Endothelial cell (in vitro differentiated cells): ENCODE results near the gene OR11H6. TPM values are rescaled to one million over a fixed set of nuclear protein-coding genes. Genes with fewer than 3 reads are reported as not detected.
"Not testable (repeated sequence)": the region's sequence is repeated elsewhere in the genome, so short reads cannot be mapped to it uniquely, and the experiment has no call there.

ENCODE experiments used
- DNase-seq: peaks from one replicate; pipeline ENCODE4 v3.0.0; 2021; ENCODE audit warnings: low spot score
- H3K27ac Mint-ChIP-seq: one replicate; pipeline ENCODE4 v1.8.0; 2021; ENCODE audit warnings: mixed read lengths, inconsistent platforms; ENCODE audit not compliant: unreplicated experiment
- H3K27me3 Mint-ChIP-seq: one replicate; pipeline ENCODE4 v1.8.0; 2021; ENCODE audit warnings: mild to moderate bottlenecking, moderate library complexity, mixed read lengths, inconsistent platforms; ENCODE audit not compliant: unreplicated experiment
- H3K36me3 Mint-ChIP-seq: one replicate; pipeline ENCODE4 v1.8.0; 2021; ENCODE audit warnings: mild to moderate bottlenecking, low read depth, mixed read lengths, inconsistent platforms; ENCODE audit not compliant: unreplicated experiment
- H3K4me1 Mint-ChIP-seq: one replicate; pipeline ENCODE4 v1.8.0; 2021; ENCODE audit warnings: mild to moderate bottlenecking, mixed read lengths, inconsistent platforms; ENCODE audit not compliant: unreplicated experiment
- H3K4me3 Mint-ChIP-seq: one replicate; pipeline ENCODE4 v1.8.0; 2021; ENCODE audit warnings: mild to moderate bottlenecking, mixed read lengths, inconsistent platforms; ENCODE audit not compliant: unreplicated experiment
- H3K9me3 Mint-ChIP-seq: one replicate; pipeline ENCODE4 v1.8.0; 2021; ENCODE audit warnings: mixed read lengths, inconsistent platforms; ENCODE audit not compliant: unreplicated experiment
- CTCF ChIP-seq: fragments of 200-600 bp; sonication (generic); IDR thresholded peaks from one replicate; pipeline ENCODE4 v1.5.0; 2021; ENCODE audit warnings: antibody characterized with exemption; ENCODE audit not compliant: unreplicated experiment
- long read RNA-seq: library from polyadenylated mRNA; unstranded; transcript quantifications from one replicate; pipeline ENCODE4 v2.0.0, GENCODE V29; 2020; ENCODE audit not compliant: unreplicated experiment
- total RNA-seq: library from RNA; stranded (reverse); fragmentation: NEBNext Ultra II Directional; extraction: Animal tissue kit (Norgen Biotek cat#: 25700); gene quantifications from one replicate; pipeline ENCODE4 v1.2.1, GENCODE V29; 2021; ENCODE audit not compliant: unreplicated experiment

The OR11H6 gene
- not detected for total RNA-seq
- long read RNA-seq: 0 reads

- H3K27me3 Mint-ChIP-seq: no peaks in the 10 kb centered on the region
- no peak for TF ChIP-seq CTCF
- H3K4me1 Mint-ChIP-seq: no peaks in the 10 kb centered on the region
- no peak for DNase-seq
- H3K9me3 Mint-ChIP-seq: peaks cover 13% of the 10 kb centered on the region
- no peak within 1 kb of the TSS for H3K4me3 Mint-ChIP-seq
- H3K27ac Mint-ChIP-seq: no peak within 1 kb of the TSS
- H3K36me3 Mint-ChIP-seq: no peaks in the 10 kb centered on the region
Observed at GRCh38 chr14:20223410-20223809, at the start of gene OR11H6. OR11H6 (plus strand) TSS chr14:20223710; CDS start chr14:20223710, 0 bp downstream.

GRCh38 chr14:20174205-20174604, 49.3 kb upstream of the OR11H6 start:
- H3K27me3 Mint-ChIP-seq, DNase-seq, H3K27ac Mint-ChIP-seq, H3K4me1 Mint-ChIP-seq, H3K4me3 Mint-ChIP-seq, H3K36me3 Mint-ChIP-seq: not testable (repeated sequence)
- peaks cover 28% of the 10 kb centered on the region for H3K9me3 Mint-ChIP-seq

GRCh38 chr14:20176330-20176729, 47.2 kb upstream of the OR11H6 start:
- no peak for DNase-seq
- no peaks in the 10 kb centered on the region for H3K27me3 Mint-ChIP-seq
- H3K4me1 Mint-ChIP-seq: no peaks in the 10 kb centered on the region
- TF ChIP-seq CTCF: no peak
- peaks cover 29% of the 10 kb centered on the region for H3K9me3 Mint-ChIP-seq
- peaks cover 6% of the 10 kb centered on the region for H3K36me3 Mint-ChIP-seq
- H3K4me3 Mint-ChIP-seq: no peak overlapping the region
- no peak overlapping the region for H3K27ac Mint-ChIP-seq

- Mint-ChIP-seq H3K4me1 (no peaks in the 10 kb centered on the region), H3K27me3 (no peaks in the 10 kb centered on the region), H3K4me3 (no peak overlapping the region), H3K36me3 (peaks cover 6% of the 10 kb centered on the region), H3K9me3 (peaks cover 37% of the 10 kb centered on the region), H3K27ac (no peak overlapping the region)
- no peak for TF ChIP-seq CTCF
- no peak for DNase-seq
Observed at GRCh38 chr14:20177433-20177974, 46.0 kb upstream of the OR11H6 start.

GRCh38 chr14:20179218-20179617, 44.3 kb upstream of the OR11H6 start:
- Mint-ChIP-seq H3K4me1 (no peaks in the 10 kb centered on the region), H3K36me3 (peaks cover 6% of the 10 kb centered on the region), H3K27ac (no peak overlapping the region), H3K4me3 (no peak overlapping the region), H3K9me3 (peaks cover 37% of the 10 kb centered on the region), H3K27me3 (no peaks in the 10 kb centered on the region)
- DNase-seq: no peak
- no peak for TF ChIP-seq CTCF
